Activated CD4-positive, alpha-beta memory T cell treated with anti-CD3 and anti-CD28 coated beads, Interleukin-2, amount 10 ng/mL, durations not matched to agents 7 days and 5 days (primary cell): ENCODE results near the gene USP6NL. TPM values are rescaled to one million over a fixed set of nuclear protein-coding genes. Genes with fewer than 3 reads are reported as not detected.
A peak's percentile ranks its signal among the peaks of the same experiment; 100 is the strongest.
"Not testable (repeated sequence)": the region's sequence is repeated elsewhere in the genome, so short reads cannot be mapped to it uniquely, and the experiment has no call there.

Experiments used
- CTCF ChIA-PET: fragments of 350-600 bp; sonication (Branson Sonifier 250); formaldehyde crosslinking; loops from one replicate; lab custom pipeline; 2021; ENCODE audit warnings: antibody characterized with exemption, inconsistent platforms; lab: Charles Lee
- POLR2A ChIA-PET: fragments of 350-600 bp; sonication (Branson Sonifier 250); formaldehyde crosslinking; loops from one replicate; lab custom pipeline; 2021; ENCODE audit warnings: antibody characterized with exemption; lab: Charles Lee
- DNase-seq: peaks from one replicate; pipeline ENCODE4 v3.0.0-alpha.2; 2020
- H3K27ac Mint-ChIP-seq: one replicate; pipeline ENCODE4 v1.8.0; 2021; ENCODE audit warnings: mild to moderate bottlenecking, mixed read lengths
- H3K27me3 Mint-ChIP-seq: one replicate; pipeline ENCODE4 v1.8.0; 2021; ENCODE audit warnings: mixed read lengths
- H3K36me3 Mint-ChIP-seq: one replicate; pipeline ENCODE4 v1.8.0; 2021; ENCODE audit warnings: low read depth, mixed read lengths
- H3K4me1 Mint-ChIP-seq: one replicate; pipeline ENCODE4 v1.8.0; 2021; ENCODE audit warnings: mixed read lengths
- H3K4me3 Mint-ChIP-seq: one replicate; pipeline ENCODE4 v1.8.0; 2021; ENCODE audit warnings: mild to moderate bottlenecking, mixed read lengths
- H3K9me3 Mint-ChIP-seq: one replicate; pipeline ENCODE4 v1.8.0; 2021; ENCODE audit warnings: mixed read lengths
- total RNA-seq, 2 experiments: library from RNA; stranded (reverse); gene quantifications; one replicate each; pipeline ENCODE4 v1.2.3, GENCODE V29; 2021

The USP6NL gene
- total RNA-seq, 2 experiments from 2014 or later, result 0.80 to 0.83 TPM

DNA sequence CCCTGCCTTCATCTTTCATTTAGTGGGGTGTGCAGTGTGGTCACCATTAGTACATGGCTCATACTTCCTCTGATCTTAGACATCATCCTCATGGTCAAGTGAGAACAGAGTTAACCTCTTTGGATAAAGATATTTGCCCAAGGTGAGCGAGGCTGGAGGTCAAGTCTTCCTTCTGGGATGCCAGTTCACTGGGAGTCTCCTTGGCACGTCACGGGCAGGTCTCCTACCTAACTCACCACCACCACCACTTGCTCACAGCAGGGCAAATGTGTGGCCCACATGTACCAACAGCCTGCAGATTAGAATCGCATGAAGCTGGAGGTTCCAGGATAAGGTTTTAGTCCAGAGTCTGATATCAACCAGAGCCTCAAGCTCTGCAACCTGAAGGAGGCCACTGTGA is 164.6 kb downstream of the USP6NL start:
- peaks cover 21% of the 10 kb centered on the region for H3K4me1 Mint-ChIP-seq
- peaks cover 8% of the 10 kb centered on the region for H3K27me3 Mint-ChIP-seq
- no peaks in the 10 kb centered on the region for H3K36me3 Mint-ChIP-seq
- ChIA-PET CTCF (no interaction called here), POLR2A (no interaction called here)
- no peak overlapping the region for H3K27ac Mint-ChIP-seq
- no peak for DNase-seq
- H3K4me3 Mint-ChIP-seq, result no peak overlapping the region
- H3K9me3 Mint-ChIP-seq, result no peaks in the 10 kb centered on the region

DNA sequence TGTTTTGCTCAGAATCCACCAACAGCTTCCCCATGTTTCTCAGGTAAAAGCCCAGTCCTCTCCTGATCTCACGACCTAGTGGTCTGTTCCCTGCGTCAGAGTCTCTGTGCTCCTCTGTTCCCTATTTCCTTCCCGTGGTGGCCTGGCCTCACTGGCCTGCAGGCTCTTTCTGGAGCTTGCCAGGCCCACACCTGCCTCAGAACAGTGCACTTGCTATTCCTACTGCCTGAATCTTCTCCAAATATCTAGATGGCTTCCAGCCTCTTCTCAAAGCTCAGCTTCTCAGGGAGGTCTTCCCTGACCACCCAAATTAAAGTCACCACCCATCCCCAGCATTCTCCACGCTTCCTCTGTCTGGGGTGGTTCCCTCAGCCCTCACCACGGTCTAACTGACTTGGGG is 165.3 kb downstream of the USP6NL start:
- H3K27me3 Mint-ChIP-seq, result peaks cover 6% of the 10 kb centered on the region
- H3K4me3 Mint-ChIP-seq, result no peak overlapping the region
- H3K4me1 Mint-ChIP-seq, result peaks cover 24% of the 10 kb centered on the region
- POLR2A ChIA-PET, result no interaction called here
- H3K9me3 Mint-ChIP-seq, result no peaks in the 10 kb centered on the region
- DNase-seq, result no peak
- H3K36me3 Mint-ChIP-seq, result no peaks in the 10 kb centered on the region
- CTCF ChIA-PET, result no interaction called here
- no peak overlapping the region for H3K27ac Mint-ChIP-seq

DNA sequence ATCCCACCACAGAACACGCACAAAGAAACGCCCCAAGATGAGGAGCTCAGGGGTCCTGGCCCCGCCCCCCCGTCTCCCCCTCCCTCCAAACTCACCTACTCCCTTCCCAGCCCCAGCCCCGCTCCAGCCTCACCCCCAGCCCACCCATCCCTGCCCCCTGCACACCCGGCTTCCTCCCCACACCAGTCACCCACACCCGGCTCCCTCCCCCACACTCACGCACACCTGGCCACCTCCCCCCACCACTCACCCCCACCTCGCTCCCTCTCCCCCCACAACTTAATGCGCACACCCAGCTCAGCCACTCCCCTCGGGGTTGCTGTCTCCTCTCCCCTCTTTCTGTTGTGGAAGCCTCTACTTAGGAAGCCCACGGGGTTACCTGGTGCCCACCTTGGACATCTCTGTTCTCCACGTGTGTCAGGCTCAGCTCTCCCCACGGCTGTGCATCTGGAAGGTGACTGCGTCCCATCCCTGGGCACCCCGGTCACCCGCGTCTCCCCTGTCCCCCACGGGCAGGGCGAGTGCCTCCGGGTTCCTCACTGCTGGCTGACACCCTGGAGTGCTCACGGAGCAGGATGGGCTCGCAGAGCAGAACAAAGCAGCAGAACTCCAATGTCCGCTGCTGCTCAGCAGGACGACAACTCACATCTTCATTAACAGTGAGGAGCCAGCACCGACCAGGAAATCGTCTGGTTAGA is 166.8 kb downstream of the USP6NL start:
- no peak overlapping the region for H3K27ac Mint-ChIP-seq

DNA sequence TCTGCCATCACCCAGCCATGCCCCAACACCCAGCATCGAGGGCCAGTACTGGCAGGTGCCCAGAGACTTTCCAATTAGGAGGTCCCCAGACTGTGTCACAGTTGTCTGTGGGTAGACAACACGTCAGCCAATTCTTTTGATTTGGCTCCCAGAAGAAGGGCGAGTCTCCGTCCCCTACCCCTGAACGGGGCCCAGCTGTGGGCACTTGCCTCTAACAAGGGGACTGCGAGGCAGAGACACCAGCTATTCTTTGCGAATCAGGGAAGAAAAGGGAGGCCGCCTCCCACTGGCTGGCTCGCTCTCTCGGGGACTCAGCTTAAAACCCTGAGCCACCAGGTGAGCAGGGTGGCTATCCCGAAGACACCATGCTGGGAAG is 167.3 kb downstream of the USP6NL start:
- CTCF ChIA-PET, result no interaction called here
- peaks cover 2% of the 10 kb centered on the region for H3K27me3 Mint-ChIP-seq
- peaks cover 37% of the 10 kb centered on the region for H3K4me1 Mint-ChIP-seq
- H3K9me3 Mint-ChIP-seq, result no peaks in the 10 kb centered on the region
- DNase-seq, result no peak
- H3K36me3 Mint-ChIP-seq, result no peaks in the 10 kb centered on the region
- H3K4me3 Mint-ChIP-seq, result no peak overlapping the region
- POLR2A ChIA-PET, result no interaction called here
- no peak overlapping the region for H3K27ac Mint-ChIP-seq

More for the DNA sequence above, 166.8 kb downstream of the USP6NL start:
- Mint-ChIP-seq H3K27me3 (peaks cover 2% of the 10 kb centered on the region), H3K4me3 (no peak overlapping the region), H3K9me3 (no peaks in the 10 kb centered on the region), H3K4me1 (peaks cover 34% of the 10 kb centered on the region), H3K36me3 (no peaks in the 10 kb centered on the region)
- CTCF ChIA-PET, result no interaction called here
- POLR2A ChIA-PET, result no interaction called here
- no peak for DNase-seq

DNA sequence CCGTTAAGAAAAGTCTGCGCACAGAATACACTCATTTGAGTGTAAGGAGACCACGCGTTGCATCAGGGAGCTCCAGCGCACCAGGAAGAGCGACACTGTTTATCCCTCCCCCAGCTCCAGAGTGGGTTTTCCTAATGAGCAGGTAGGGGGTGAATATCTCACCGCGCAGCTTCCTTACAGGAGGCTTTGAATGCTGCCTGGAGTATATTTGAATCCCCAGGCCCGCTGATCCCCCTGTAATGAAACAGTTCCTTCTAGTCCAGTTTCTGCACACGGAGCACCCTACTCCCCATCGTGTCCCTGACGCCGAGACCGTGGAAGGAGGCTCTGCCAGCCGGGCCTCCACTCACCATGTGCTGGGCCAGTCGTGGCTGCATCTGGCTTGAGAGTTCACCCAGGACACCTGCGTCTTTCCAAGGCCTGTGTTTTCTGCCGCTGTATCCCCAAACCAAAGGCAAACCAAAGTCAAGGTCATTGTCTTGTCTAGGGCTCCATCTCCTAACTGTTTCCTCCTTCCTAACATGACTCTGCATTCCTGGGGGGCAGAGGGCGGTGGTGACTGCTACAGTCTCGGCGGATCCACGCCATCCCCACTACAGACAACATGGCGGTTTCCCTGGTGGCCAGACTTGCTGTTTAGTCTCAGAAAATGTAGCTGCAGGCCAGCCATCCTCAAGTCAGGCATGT is 167.8 kb downstream of the USP6NL start:
- Mint-ChIP-seq H3K9me3 (no peaks in the 10 kb centered on the region), H3K4me1 (peaks cover 34% of the 10 kb centered on the region), H3K27me3 (peaks cover 1% of the 10 kb centered on the region), H3K36me3 (no peaks in the 10 kb centered on the region), H3K27ac (no peak overlapping the region), H3K4me3 (no peak overlapping the region)
- DNase-seq, result no peak
- POLR2A ChIA-PET, result no interaction called here
- CTCF ChIA-PET, result no interaction called here

DNA sequence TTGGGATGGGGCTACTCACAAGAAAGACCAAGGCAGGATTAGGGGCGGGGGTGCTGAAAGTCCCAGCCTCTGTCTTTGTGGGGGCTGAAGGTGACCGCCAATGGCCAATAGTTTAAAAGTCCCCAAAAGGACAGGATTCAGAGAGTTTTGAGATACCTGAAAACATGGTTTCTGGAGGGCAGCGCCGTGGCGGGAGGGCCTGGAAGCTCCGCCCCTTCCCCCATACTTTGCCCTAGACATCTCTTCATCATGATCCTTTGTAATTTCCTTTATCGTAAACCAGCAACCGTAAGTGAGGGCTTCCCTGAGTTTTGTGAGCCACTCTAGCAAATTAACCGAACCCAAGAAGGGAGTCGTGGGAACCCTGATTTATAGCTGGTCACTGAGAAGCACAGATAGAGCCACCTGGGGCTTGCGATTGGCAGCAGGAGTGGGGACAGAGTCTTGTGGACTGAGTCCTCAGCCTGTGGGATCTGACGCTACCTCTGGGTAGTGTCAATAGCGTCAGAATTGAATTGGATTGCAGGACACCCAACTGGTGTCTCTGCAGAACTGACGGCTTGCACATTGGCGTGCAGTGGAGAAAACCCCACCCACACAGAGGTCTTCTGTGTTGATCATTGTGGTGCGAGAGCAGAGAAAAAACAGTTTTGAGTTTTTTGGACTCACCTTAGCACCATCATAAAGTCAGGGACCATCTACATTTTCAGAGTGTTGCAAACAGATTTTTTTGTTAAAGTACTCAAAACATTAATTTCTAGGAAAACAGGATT is 169.3 kb downstream of the USP6NL start:
- Mint-ChIP-seq H3K27ac (no peak overlapping the region), H3K36me3 (no peaks in the 10 kb centered on the region), H3K27me3 (no peaks in the 10 kb centered on the region), H3K4me1 (peaks cover 22% of the 10 kb centered on the region), H3K4me3 (no peak overlapping the region), H3K9me3 (no peaks in the 10 kb centered on the region)
- ChIA-PET CTCF (no interaction called here), POLR2A (no interaction called here)
- DNase-seq, result no peak

DNA sequence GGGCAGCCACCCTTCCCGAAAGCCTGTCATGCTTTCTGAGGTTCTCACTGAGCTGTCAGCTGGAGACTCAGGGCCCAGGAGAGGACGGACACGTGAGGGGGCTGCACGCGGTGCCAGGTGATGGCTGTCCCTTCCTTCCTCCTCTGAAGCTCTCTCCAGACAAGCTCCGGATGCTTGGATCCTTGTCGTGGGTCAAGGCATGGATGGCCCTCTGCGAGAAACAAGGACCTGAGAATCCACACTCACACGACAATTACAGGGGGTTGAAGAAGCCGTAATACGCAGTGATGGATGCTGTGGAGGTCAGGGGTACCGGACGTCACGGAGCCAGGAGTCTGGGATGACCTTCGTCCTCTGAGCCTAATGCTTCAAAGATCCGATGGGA is 170.3 kb downstream of the USP6NL start:
- peaks cover 20% of the 10 kb centered on the region for H3K4me1 Mint-ChIP-seq
- no peaks in the 10 kb centered on the region for H3K27me3 Mint-ChIP-seq
- H3K36me3 Mint-ChIP-seq, result no peaks in the 10 kb centered on the region
- H3K4me3 Mint-ChIP-seq, result no peak overlapping the region
- no peak for DNase-seq
- POLR2A ChIA-PET, result interaction anchor here (0.9 kb wide), 1 partner anchor 103 kb away, joined by 3 read pairs; no protein-coding TSS in a partner anchor
- H3K27ac Mint-ChIP-seq, result no peak overlapping the region
- H3K9me3 Mint-ChIP-seq, result no peaks in the 10 kb centered on the region
- CTCF ChIA-PET, result interaction anchor here (0.9 to 1.1 kb wide), 2 partner anchors 11 to 42 kb away, joined by 3 to 4 read pairs; no protein-coding TSS in a partner anchor

DNA sequence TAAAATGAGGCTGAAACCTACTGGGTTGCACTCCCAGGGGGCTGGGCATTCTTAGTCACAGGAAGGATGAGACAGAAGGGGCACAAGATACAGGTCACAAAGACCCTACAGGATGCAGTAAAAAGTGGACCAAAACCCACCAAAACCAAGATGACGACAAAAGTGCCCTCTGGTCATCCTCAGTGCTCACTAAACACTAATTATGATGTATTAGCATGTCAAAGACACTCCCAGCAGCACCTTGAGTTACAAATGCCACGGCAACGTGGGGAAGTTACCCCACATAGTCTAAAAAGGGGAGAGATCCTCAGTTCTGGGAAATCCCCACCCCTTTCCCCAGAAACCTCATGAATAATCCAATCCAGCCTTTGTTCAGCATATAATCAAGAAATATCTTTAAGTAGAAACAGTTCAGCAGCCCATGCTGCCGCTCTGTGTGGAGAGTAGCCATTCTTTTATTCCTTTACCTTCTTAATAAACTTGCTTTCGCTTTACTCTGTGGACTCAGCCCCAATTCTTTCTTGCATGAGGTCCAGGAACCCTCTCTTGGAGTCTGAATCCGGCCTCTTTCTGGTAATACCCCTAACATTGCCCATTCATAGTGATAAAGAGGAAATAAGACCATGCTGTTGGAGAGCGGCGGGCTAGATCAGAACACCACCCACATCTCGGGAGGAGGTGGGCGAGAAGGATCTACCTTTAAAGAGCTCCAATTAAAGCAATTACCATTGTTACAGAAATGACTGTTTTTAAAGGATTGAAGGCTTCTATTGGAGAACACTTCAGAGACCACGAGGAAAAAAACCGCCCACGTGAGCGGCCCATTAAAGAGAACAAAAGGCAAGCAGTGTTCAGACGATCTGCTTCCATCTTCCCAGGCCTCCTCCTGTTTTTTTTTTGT is 170.9 kb downstream of the USP6NL start:
- ChIA-PET CTCF (interaction anchor here (0.9 to 1.1 kb wide), 2 partner anchors 12 to 41 kb away, joined by 3 to 4 read pairs; no protein-coding TSS in a partner anchor), POLR2A (interaction anchor here (0.9 kb wide), 1 partner anchor 103 kb away, joined by 3 read pairs; no protein-coding TSS in a partner anchor)
- Mint-ChIP-seq H3K27me3 (no peaks in the 10 kb centered on the region), H3K9me3 (no peaks in the 10 kb centered on the region), H3K4me1 (peaks cover 20% of the 10 kb centered on the region), H3K4me3 (peak overlapping the region; percentile 60), H3K27ac (peak overlapping the region; percentile 17), H3K36me3 (no peaks in the 10 kb centered on the region)
- DNase-seq, result peak; percentile 24

DNA sequence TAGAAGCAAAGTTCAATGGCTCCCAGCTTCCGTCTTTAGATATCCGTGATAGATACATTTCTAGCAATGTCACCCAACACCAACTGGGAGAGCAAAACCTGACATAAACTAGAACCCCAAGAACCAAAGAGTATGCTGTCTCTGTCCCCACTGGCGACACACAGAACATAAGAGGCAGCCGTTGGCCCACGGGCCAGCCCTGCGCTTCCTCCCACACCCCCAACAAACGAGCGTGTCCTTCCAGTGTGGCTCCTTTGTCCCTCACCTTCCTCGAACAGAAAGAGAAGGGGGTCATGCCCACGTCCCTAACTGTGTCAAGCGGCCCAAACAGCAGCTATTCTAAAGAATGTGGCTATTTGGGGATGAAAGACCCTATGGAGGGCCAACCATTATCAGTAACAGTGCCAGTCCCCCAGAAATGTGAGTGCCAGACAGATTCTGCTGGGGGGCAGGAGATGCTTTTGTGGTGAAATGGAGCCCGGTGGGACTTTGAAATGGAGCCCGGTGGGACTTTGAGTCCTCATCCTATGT is 171.9 kb downstream of the USP6NL start:
- Mint-ChIP-seq H3K9me3 (no peaks in the 10 kb centered on the region), H3K27me3 (peaks cover under 1% of the 10 kb centered on the region), H3K27ac (no peak overlapping the region), H3K4me1 (peaks cover 20% of the 10 kb centered on the region), H3K36me3 (no peaks in the 10 kb centered on the region), H3K4me3 (no peak overlapping the region)
- POLR2A ChIA-PET, result interaction anchor here (0.5 kb wide), 1 partner anchor 545 kb away, joined by 5 read pairs; no protein-coding TSS in a partner anchor
- DNase-seq, result no peak
- CTCF ChIA-PET, result no interaction called here

DNA sequence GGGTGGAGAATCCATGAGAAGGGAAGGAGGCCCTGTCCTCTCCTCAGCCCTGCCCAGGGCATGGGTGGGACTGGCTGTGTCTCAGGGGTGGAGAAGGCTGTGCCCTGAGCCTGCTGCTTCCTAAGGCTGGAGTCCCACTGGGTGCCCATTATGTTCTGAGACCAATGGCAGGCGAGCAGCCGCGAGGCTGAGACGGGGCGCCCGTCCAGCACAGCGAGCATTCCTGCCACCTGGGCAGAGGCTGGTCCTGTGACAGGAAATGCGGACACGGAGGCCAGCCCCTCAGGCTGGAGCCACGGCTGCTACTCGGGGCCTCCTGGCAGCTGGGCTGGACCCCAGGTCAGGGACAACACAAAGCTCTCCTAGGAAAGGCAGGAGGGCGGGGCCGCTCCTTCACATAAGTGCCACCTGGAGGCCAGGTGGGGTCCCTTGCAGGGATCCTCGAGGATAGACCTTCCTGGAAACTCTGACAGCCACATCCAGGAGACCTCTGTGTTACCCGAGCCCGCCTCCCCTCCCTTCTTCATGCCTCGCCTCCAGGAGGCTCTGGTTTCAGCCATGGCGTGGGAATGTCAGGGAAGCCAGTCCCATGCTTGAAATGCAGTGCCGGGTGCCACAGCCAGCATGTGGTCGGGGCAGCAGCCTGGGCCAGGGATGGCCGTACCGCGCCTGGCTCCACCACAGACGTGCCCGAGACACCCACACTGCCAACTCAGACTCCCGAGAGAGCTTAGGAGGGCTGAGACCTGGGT is 173.9 kb downstream of the USP6NL start:
- H3K4me3 Mint-ChIP-seq, result no peak overlapping the region
- peaks cover 20% of the 10 kb centered on the region for H3K4me1 Mint-ChIP-seq
- H3K27ac Mint-ChIP-seq, result no peak overlapping the region
- CTCF ChIA-PET, result no interaction called here
- H3K36me3 Mint-ChIP-seq, result no peaks in the 10 kb centered on the region
- H3K9me3 Mint-ChIP-seq, result no peaks in the 10 kb centered on the region
- peaks cover 4% of the 10 kb centered on the region for H3K27me3 Mint-ChIP-seq
- POLR2A ChIA-PET, result interaction anchor here (1.3 kb wide), 1 partner anchor 79 kb away, joined by 4 read pairs; no protein-coding TSS in a partner anchor
- no peak for DNase-seq

DNA sequence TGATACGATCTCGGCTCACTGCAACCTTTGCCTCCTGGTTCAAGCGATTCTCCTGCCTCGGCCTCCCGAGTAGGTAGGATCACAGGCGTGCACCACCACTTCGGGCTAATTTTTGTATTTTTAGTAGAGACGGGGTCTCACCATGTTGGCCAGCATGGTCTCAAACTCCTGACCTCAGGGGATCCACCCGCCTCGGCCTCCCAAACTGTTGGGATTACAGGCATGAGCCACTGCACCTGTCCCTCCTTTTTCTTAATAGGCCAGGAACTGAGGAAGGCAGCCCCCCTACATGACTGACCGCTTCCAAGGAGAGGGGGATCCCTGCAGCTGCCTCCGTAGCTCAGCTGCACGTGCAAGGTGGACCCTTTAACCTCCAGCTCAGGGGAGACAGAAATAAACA is 175.0 kb downstream of the USP6NL start:
- H3K27me3 Mint-ChIP-seq, DNase-seq, H3K36me3 Mint-ChIP-seq, CTCF ChIA-PET, H3K9me3 Mint-ChIP-seq, H3K27ac Mint-ChIP-seq, POLR2A ChIA-PET, H3K4me3 Mint-ChIP-seq: not testable (repeated sequence)
- peaks cover 18% of the 10 kb centered on the region for H3K4me1 Mint-ChIP-seq
